Measurements from ENCODE around the gene LONP1.

DNA sequence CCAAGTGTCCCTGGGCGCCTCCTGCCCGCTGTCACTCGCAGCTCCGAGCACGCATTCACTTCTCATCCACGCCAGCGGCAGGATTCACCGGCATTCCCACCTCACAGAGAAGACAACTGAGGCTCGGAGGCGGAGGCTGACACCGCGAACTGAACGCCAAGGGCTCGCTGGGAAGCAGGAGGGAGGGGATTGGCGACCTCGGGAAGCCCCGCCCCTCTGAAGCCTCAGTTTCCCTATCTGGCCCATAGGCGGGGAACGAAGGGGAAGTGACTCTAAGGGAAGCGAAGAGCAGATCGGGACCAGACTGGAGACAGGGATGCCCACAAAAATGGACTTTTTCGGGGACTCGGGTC is 39.9 kb downstream of the LONP1 start:
- TF ChIP-seq CTCF (IDR thresholded peaks at IDR 0.05) (no peak), EP300 (IDR thresholded peaks at IDR 0.05) (no peak), POLR2A (IDR thresholded peaks at IDR 0.05) (no peak)
